HG03097 (cell line): ENCODE measurements around the gene MAMDC4.
"Not testable (repeated sequence)": the region's sequence is repeated elsewhere in the genome, so short reads cannot be mapped to it uniquely, and the experiment has no call there.

Experiments used
- ATAC-seq: cut with Tn5 transposase; IDR thresholded peaks from one replicate; pipeline ENCODE4 v1.9.1; 2021; ENCODE audit not compliant: unreplicated experiment, low FRiP score

The MAMDC4 gene

DNA sequence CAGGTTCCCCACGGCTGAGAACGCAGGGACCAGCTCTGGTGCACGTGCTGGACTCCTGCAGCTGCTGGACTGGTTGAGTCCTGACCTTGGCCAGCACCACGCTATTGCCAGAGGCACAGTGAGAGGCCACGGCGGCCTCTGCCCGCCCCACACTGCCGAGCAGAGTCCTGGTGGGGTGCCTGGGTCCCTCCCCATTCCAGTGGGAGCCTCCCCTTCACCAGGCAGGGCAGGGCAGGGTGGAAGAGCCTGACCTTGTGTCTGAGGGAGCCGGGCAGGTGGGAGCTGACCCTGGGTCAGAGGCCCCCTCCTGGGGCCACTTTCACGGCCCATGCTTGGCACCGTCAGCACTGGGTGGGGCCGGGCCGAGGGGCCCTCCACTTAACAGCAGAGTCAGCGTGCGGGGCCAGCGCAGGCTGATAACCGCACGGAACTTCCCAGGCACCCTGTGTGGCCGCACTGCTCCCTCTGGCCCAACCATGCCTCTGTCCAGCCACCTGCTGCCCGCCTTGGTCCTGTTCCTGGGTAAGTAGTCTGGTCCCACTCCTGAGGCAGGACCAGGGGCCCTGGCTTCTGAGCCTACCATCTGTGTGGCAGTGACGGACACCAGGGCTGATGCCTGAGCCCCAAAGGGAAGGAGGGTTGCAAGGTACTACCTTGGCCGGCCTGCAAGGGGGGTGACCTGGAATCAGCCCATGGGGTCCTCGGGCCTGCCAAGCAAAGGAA, at the start of gene MAMDC4:
TSS of gene MAMDC4 (plus strand) at position 406 of the 723 bp plus-strand sequence. CDS start at position 477, 71 bp downstream.
- ATAC-seq: no peak

DNA sequence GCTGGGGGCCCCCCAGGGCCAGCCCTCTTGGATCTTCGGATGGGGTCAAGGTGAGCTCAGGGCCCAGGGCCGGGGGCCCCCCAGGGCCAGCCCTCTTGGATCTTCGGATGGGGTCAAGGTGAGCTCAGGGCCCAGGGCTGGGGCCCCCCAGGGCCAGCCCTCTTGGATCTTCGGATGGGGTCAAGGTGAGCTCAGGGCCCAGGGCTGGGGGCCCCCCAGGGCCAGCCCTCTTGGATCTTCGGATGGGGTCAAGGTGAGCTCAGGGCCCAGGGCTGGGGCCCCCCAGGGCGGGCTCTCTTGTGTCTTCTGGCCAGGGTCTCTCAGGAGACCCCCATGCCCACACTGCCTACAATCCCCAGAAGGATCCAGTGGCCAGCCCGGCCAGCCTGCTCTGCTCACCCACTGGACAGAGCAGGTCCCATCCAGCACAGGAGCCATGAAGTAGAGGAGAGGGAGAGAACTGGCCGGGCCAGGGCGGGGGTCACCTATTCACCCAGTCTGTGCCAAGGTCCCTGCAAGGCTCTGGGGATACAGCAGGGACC, 49.1 kb upstream of the MAMDC4 start:
- ATAC-seq: not testable (repeated sequence)

DNA sequence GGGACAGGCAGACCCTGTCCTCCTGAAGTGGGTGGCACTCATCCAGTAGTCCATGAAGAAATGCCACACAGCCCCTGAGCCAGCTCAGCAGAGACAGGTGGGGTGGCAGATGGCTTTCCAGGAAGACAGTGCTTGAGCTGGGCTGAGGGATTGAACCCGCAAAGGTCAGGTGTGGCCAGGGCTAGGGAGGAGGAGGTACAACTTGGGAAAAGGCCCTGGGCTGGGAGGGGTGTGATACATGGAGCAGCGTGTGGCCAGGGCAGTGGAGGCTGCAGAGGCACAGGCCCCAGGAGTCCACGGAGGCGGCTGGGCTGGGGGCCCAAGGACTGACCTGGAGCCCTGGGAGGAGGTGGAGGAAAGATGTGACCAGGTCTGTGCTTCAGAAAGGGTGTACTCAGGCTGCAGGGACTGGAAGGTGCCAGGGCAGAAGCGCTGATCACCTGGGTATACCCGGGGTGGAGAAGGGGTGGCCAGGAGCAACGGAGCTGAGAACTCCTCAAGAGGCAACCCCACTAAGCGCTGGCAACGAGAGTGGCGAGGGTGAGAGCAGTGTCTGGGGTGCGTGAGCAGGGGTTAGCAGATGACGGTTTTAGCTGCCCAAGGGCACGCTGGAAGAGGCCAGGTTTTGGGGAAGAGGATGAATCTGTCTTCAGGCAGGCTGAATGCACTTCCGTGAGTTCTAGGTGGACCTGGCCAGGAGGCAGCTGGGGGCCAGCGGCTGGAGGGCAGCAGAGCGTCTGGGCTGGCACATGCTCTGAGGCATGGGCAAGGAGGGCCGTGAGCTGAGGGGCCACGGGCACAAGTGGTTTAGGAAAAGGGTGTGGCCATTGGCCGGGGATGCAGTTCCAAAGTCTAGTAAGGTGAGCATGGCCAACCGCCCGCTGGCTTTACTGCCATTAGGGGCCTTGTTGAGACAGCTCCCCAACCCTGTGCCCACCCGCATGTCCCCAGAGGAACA, 48.3 kb upstream of the MAMDC4 start:
- no peak for ATAC-seq

- ATAC-seq: no peak
These were observed 47.5 kb upstream of the MAMDC4 start for GRCh38 chr9:136804509-136805206.

DNA sequence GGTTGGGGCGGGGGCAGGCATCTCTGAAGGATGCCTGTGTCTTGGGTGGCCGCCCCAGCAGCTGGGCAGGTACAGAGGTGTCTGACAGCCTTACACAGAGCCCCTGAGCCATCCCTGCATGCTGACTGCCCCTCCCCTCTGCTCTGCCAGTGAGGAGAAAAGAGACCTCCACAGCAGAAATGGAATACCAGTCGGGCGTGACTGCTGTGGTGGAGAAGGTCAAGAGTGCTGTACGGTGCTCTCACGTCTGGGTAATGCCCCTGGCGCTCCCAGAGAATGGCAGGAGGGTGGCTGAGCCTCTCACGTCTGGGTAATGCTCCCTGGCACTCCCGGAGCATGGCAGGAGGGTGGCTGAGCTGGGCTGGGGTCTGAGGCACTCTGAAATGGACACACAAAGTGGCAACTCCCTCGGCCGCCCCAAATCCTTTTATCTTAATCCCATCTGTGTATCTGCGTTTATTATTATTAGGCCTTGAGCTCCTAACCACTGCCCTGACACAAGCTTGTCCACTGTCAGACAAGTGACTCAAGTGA, 46.9 kb upstream of the MAMDC4 start:
- ATAC-seq: no peak

DNA sequence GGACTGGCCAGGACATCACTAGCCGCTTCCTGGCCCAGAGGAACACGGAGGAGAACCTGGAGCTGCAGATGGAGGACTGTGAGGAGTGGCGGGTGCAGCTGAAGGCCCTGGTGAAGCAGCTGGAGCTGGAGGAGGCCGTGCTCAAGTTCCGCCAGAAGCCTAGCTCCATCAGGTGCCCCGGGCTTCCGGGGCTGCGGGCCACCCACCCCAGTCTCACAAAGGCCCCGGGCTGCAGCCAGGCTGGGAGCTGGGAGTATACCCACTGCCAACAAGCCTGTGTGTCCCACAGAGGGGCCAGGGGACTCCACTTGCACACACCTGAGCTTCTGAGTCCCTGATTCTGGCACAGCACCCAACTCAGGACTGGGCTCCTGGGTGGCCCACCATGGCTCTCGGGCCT, 46.1 kb upstream of the MAMDC4 start:
- ATAC-seq: no peak

GRCh38 chr9:136806631-136807201, 45.4 kb upstream of the MAMDC4 start:
- no peak for ATAC-seq

GRCh38 chr9:136807281-136808074, 44.7 kb upstream of the MAMDC4 start, which contains the start of gene RABL6:
Gene RABL6 (plus strand): TSS chr9:136807948. CDS start chr9:136808197, 249 bp downstream.
- peak; percentile 60 for ATAC-seq

GRCh38 chr9:136808075-136808805, 43.9 kb upstream of the MAMDC4 start:
- peak; percentile 34 for ATAC-seq

GRCh38 chr9:136808806-136809158, 43.4 kb upstream of the MAMDC4 start:
- no peak for ATAC-seq

DNA sequence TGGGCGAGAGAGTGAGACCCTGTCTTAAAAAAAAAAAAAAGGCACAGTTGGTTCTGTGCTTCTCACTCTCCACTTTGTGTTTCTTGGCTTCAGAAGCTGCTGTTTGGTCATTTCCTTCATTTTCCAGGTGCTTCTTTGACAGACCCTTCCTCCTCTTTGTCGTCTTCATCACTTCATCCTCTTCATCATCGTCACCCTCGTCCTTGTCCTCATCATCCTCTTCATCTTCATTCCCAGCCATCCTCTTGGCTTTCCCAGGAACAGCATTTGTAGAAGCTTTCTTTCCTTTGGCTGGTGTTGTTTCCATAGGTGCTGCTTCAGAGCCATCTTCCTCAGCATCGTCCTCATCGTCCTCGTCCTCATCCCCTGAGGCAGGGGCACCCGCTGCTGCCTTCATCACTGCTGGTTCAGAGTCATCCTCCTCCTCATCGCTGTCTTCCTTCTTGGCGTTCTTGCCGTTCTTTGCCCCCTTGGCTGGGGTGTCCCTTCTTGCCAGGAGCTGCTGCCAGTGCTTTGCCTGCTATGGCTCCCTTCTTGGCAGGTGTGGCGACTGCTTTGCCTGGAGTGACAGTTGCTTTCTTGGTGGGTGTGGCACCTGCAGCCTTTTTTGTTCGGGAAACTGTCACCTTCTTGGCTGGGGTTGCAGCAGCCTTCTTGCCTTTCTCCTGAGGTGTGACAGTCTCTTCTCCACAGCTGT, 37.3 kb upstream of the MAMDC4 start:
- no peak for ATAC-seq

DNA sequence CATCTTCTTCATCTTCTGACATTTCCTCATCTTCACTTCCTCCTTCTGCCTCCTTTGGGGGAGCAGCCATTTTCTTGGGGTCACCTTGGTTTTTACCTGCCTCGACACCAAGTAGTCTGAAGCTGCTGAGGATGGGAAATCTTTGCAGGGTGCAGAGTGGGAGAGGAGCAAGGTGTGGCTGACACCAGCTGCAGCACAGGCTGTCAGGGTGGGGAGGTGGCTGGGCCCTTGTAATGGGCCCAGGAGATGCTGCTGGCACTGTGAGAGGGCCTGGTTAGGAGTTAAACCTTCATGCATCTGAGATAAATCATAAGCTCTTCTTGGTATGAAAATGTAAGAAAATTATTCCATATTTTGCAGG, 36.7 kb upstream of the MAMDC4 start:
- no peak for ATAC-seq

- ATAC-seq: no peak
These were observed 30.9 kb upstream of the MAMDC4 start for GRCh38 chr9:136820971-136821825.

DNA sequence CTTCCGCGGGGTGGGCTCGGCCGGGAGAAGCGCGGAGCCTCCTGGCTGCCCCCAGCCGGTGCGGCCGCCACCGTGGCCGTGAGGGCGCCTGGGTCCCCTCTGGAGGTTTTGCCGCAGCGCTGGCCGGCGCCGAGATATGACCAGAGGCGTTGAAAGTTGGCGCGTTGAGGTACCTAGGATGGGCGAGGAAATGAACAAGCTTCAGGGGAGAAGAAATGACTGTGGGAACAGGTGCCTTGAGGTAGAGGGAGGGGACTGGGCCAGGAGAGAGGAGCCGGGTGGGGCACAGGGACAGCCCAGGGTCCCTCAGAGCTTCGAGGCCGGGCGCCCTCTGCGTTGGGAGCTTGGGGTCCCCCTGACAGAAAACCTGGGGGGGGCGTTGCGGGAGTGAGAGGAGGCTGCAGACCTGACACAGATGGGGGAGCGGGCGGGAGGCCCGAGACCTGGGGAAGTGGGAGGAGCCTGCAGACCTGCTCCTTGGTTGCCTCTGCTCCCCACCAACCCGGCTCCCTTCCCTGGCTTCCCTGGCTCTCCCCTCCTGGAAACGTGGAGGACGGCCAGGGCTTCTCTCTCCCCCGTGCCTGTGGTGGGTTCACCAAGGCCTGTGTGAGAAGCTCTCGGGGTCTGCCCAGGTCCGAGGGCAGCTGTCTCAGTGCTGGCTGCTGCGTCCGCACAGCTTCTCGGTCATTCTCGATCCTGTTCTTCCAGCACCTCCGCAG, 30.2 kb upstream of the MAMDC4 start:
- no peak for ATAC-seq

DNA sequence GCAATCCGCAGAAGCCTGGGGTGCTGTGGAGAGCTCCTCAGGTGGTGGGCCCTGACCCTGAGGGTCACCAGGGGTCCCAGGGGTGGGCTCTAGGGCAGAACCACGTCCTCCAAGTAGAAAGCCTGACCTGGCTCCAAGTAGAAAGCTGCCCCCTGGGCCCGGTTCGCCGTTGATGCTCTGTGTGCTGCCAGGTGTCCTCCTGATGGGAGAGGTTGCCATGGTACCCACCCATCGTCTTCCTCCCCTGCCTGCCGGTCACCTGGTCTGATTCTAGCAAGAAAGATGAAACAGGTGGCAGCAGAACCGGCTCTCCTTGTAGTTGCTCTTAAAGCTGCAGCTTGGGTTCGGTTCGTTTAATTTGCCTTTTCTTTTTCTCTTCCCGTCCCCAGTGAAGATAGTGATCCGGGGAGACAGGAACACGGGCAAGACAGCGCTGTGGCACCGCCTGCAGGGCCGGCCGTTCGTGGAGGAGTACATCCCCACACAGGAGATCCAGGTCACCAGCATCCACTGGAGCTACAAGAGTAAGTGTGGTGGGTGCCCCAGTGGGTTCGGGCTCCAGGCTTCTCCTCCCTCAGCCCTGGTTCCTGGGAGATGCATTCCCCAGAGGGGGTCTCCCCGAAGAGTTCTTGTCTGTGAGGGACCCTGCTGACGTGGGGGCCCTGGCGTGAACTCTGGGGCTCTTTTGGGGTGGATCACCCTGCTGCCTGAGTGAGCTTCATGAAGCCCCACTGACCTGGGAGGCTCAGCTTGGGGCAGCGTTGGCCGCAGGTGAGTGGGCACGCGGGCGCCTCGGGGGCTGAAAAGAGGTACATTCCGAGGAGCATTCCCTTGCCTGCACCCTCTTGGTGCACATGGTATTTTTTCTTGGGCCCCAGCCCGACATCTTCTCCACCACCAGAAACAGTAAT, 28.8 kb upstream of the MAMDC4 start:
- ATAC-seq: no peak
